ENCODE data around the gene FPR2. TPM values are rescaled to one million over a fixed set of nuclear protein-coding genes. Genes with fewer than 3 reads are reported as not detected.
"Not testable (repeated sequence)": the region's sequence is repeated elsewhere in the genome, so short reads cannot be mapped to it uniquely, and the experiment has no call there.

Gene FPR2
- total RNA-seq, 2 experiments from 2014 or later: not detected

DNA sequence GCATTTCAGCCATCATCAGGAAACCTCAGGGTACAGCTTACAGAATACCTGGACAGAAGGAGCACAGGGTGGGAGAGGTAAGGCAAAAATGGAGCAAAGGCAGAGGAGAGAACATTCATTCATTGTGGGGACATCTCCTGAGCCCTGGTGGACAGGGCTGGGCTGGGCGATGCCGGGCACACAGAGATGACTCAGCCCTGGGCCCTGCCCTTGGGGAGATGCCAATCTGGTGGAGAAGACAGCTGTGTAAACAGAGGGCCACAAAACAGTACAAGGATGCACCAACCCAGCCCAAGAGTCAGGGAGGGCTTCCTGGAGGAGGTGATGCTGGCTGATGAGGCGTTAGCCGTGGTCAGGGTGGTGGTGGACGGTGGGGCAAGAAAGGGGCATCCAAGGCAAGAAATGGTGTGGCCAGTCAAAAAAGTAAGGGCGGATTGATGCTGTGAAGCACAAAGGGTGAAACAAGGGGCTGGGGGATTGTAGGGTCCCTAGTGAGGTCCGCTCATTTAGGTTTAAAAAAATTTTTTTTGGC is 33.6 kb upstream of the FPR2 start:
- POLR2A ChIA-PET: no interaction called here

GRCh38 chr19:51729781-51730180 is 31.2 kb upstream of the FPR2 start:
- Mint-ChIP-seq H3K36me3 (no peaks in the 10 kb centered on the region), H3K9me3 (peaks cover 14% of the 10 kb centered on the region), H3K4me1 (no peaks in the 10 kb centered on the region), H3K27me3 (peaks cover 10% of the 10 kb centered on the region), H3K4me3 (no peak overlapping the region), H3K27ac (no peak overlapping the region)
- ATAC-seq (ENCODE audit: low read depth) (no peak), DNase-seq (no peak)
- POLR2A ChIA-PET: no interaction called here

More for the DNA sequence above, 33.6 kb upstream of the FPR2 start:
- Mint-ChIP-seq H3K4me3 (no peak overlapping the region), H3K4me1 (no peaks in the 10 kb centered on the region), H3K27me3 (peaks cover 13% of the 10 kb centered on the region), H3K36me3 (no peaks in the 10 kb centered on the region), H3K9me3 (peaks cover 12% of the 10 kb centered on the region), H3K27ac (no peak overlapping the region)
- no peak for DNase-seq
- ATAC-seq (ENCODE audit: low read depth): no peak

DNA sequence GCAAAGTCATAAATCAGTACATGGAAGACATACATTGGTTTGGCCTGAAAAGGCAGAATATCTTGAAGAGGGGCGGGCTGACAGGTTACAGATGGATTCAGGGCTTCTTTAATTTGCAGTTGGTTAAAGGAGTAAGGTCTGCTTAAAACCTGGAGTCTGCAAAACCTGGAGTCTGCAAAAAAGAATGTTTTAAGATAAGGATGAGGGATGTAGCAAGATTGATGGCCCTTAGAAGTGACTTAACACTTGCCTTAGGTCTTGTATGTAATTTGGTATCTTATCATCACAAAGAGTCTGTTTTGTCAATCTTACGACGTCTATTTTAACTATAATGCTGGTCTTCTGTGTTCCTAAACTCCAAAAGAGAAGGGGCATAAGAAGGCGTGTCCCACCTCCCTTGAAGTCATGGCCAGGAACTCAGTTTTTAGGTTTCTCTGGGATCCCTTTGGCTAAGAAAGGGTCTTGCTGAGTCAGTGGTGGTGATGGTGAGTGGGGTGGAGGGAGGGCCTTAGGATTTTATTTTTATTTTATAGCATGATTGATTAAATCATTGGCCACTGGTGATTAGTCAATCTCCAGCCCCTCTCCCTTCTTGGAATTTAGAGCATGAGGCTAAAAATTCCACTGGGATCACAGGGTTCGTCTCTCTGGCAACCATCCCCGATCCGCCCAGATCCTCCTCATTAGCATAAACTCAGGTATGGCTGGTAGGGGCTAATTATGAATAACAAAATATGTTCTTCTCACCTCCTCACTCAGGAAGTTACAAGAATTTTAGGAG is 27.0 kb upstream of the FPR2 start:
- no peak overlapping the region for H3K27ac Mint-ChIP-seq
- no peak overlapping the region for H3K4me3 Mint-ChIP-seq
- H3K4me1 Mint-ChIP-seq: peaks cover 3% of the 10 kb centered on the region
- H3K36me3 Mint-ChIP-seq: no peaks in the 10 kb centered on the region
- POLR2A ChIA-PET: no interaction called here
- H3K27me3 Mint-ChIP-seq: peaks cover 7% of the 10 kb centered on the region
- DNase-seq (no peak), ATAC-seq (ENCODE audit: low read depth) (no peak)
- H3K9me3 Mint-ChIP-seq: peaks cover 11% of the 10 kb centered on the region

DNA sequence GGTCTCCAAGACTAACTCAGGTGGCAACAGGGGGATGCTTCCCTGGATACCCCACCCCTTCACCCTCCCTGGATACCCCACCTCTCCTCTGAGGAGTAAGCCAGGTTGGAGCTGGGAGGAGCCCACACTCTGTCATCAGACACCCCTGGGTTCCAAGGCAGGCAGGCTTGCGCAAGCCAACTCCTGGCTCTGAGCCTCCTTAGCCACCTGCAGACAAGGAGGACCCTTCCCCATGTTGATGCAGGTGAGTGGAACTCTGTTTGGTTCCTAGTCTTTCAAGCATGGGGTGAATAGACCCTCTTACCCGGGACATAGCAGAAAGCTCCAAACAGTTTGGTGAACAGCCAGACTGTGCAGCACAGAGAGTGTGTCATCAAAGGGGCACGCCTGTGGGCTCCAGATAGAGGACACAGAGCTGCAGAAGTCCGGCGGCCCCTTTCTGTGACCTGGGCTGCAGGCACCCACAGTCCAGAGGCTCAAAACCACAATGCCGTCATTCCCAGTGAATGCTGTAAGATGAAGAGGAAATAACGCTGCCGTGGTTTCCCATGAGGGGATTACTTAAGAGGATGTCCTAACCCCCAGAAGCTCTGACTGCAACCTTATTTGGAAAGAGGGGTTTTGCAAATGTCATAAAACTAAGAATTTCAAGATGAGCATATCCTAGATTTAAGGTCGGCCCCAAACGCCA is 25.1 kb upstream of the FPR2 start:
- H3K36me3 Mint-ChIP-seq: no peaks in the 10 kb centered on the region
- peaks cover 7% of the 10 kb centered on the region for H3K27me3 Mint-ChIP-seq
- peaks cover 3% of the 10 kb centered on the region for H3K4me1 Mint-ChIP-seq
- POLR2A ChIA-PET: no interaction called here
- ATAC-seq (ENCODE audit: low read depth) (no peak), DNase-seq (no peak)
- H3K27ac Mint-ChIP-seq: no peak overlapping the region
- H3K9me3 Mint-ChIP-seq: peaks cover 7% of the 10 kb centered on the region
- no peak overlapping the region for H3K4me3 Mint-ChIP-seq

GRCh38 chr19:51737389-51737788 is 23.6 kb upstream of the FPR2 start:
- Mint-ChIP-seq H3K27ac (no peak overlapping the region), H3K9me3 (peaks cover 2% of the 10 kb centered on the region), H3K27me3 (peaks cover 7% of the 10 kb centered on the region), H3K4me3 (no peak overlapping the region), H3K36me3 (no peaks in the 10 kb centered on the region), H3K4me1 (peaks cover 3% of the 10 kb centered on the region)
- POLR2A ChIA-PET: no interaction called here
- DNase-seq (no peak), ATAC-seq (ENCODE audit: low read depth) (no peak)

DNA sequence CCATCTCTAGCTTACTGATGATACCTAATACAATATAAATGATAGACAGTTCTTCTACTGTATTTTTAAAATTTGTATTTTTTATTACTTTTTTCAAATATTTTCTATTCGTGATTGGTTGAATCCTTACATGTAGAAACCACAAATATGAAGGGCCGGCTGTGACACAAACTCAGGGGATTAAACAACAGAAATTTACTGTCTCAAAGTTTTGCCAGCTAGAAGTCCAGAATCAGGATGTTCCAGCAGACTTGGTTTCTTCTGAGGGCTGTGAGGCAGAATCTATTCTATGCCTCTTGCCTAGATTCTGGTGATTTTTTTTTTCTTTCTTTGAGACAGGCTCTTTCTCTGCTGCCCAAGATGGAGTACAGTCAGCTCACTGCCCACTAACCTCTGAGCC is 23.1 kb upstream of the FPR2 start:
- DNase-seq (no peak), ATAC-seq (ENCODE audit: low read depth) (no peak)
- H3K27me3 Mint-ChIP-seq: peaks cover 7% of the 10 kb centered on the region
- H3K4me3 Mint-ChIP-seq: no peak overlapping the region
- POLR2A ChIA-PET: no interaction called here
- H3K9me3 Mint-ChIP-seq: peaks cover 2% of the 10 kb centered on the region
- no peaks in the 10 kb centered on the region for H3K36me3 Mint-ChIP-seq
- H3K4me1 Mint-ChIP-seq: peaks cover 3% of the 10 kb centered on the region
- no peak overlapping the region for H3K27ac Mint-ChIP-seq

GRCh38 chr19:51738523-51738922 is 22.5 kb upstream of the FPR2 start:
- H3K36me3 Mint-ChIP-seq; DNase-seq; H3K4me3 Mint-ChIP-seq; H3K27me3 Mint-ChIP-seq; ATAC-seq (ENCODE audit: low read depth); POLR2A ChIA-PET; H3K27ac Mint-ChIP-seq; H3K4me1 Mint-ChIP-seq; H3K9me3 Mint-ChIP-seq: not testable (repeated sequence)

DNA sequence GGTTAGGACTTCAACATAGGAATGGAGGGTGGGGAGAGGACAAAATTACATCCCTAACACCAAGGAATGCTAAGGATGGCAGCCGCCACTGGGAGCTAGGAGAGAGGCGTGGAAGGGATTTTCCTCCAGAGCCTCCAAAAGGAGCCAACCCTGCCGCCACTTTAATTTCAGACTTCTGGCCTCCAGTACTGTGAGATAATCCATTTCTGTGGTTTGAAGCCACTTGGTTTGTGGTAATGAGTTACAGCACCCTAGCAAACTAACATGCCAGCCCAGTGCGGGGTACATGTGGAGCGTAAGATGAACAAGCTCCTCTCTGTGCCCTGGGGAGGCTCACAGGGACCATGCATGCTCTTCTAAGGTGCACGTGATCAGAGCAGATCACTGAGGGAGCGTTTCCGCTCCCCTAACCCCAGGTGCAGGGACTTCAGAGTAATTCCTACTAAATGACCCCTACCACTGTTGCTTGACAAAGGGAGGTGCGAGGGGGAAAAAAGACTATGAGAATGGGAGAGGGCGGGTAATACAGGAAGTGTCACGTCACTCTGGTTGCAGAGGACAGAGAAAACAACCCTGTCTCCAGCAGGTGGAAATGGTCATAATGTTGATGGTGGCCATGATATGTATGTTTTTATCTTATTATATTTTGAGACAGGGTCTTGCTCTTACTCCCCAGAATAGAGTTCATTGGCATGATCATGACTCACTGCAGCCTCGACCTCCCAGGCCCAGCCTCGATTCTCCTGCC is 21.3 kb upstream of the FPR2 start:
- no peak for DNase-seq
- no peak for ATAC-seq (ENCODE audit: low read depth)
- POLR2A ChIA-PET: no interaction called here
- no peak overlapping the region for H3K4me3 Mint-ChIP-seq
- peaks cover 3% of the 10 kb centered on the region for H3K4me1 Mint-ChIP-seq
- H3K9me3 Mint-ChIP-seq: no peaks in the 10 kb centered on the region
- no peak overlapping the region for H3K27ac Mint-ChIP-seq
- peaks cover 2% of the 10 kb centered on the region for H3K27me3 Mint-ChIP-seq
- no peaks in the 10 kb centered on the region for H3K36me3 Mint-ChIP-seq

- H3K36me3 Mint-ChIP-seq: no peaks in the 10 kb centered on the region
- peaks cover 3% of the 10 kb centered on the region for H3K4me1 Mint-ChIP-seq
- H3K27me3 Mint-ChIP-seq: peaks cover 2% of the 10 kb centered on the region
- H3K4me3 Mint-ChIP-seq: no peak overlapping the region
- no peaks in the 10 kb centered on the region for H3K9me3 Mint-ChIP-seq
- POLR2A ChIA-PET: no interaction called here
- H3K27ac Mint-ChIP-seq: no peak overlapping the region
- ATAC-seq (ENCODE audit: low read depth) (no peak), DNase-seq (no peak)
Observed at GRCh38 chr19:51740356-51740755, 20.6 kb upstream of the FPR2 start.

DNA sequence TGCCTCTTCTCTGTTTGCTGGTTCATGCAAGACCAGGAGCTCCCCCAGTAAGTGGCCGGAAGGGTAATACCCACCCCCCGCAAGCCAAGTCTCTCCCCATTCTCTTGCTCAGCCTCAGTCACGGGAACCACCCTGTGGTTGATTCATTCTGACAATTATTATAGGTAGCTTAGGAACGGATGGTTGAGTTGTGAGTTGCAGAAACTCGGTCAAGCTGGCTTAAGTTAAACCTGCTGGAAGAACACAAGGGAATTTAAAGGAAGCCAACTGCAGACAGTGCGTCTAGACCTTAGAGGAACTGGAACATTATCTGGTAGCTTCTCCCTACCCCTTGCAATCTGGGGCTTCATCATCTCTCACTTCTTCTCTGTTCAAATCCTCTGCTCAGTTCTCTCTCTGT is 18.2 kb upstream of the FPR2 start:
- Mint-ChIP-seq H3K4me1 (no peaks in the 10 kb centered on the region), H3K4me3 (no peak overlapping the region), H3K27me3 (no peaks in the 10 kb centered on the region), H3K27ac (no peak overlapping the region), H3K36me3 (no peaks in the 10 kb centered on the region), H3K9me3 (no peaks in the 10 kb centered on the region)
- POLR2A ChIA-PET: interaction anchor here (0.7 kb wide), 1 partner anchor 351 kb away, joined by 5 read pairs; no protein-coding TSS in a partner anchor
- no peak for DNase-seq
- ATAC-seq (ENCODE audit: low read depth): no peak

DNA sequence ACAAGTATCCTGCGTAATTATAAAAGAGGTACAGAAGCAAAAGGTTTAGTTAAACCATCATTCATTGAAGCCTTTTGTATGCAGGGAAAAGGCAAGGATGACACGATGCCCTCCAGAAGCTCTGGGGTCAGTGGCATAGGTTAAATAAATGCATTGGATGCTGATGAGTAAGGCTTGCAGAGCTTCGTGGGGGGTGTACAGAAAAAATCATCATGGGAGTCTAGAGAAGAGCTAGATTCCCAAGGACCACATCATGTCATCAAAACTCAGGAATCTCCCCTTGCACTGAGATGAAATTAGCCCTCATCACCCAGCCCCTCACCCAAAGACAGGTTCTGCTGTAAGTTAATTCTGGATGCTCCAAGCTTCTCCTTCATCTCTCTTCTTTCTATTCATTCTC is 17.6 kb upstream of the FPR2 start:
- Mint-ChIP-seq H3K27ac (no peak overlapping the region), H3K36me3 (no peaks in the 10 kb centered on the region), H3K27me3 (no peaks in the 10 kb centered on the region), H3K9me3 (no peaks in the 10 kb centered on the region), H3K4me3 (no peak overlapping the region), H3K4me1 (no peaks in the 10 kb centered on the region)
- no peak for ATAC-seq (ENCODE audit: low read depth)
- no peak for DNase-seq
- POLR2A ChIA-PET: no interaction called here

GRCh38 chr19:51746731-51747130 is 14.2 kb upstream of the FPR2 start:
- ATAC-seq (ENCODE audit: low read depth): no peak
- Mint-ChIP-seq H3K9me3 (peaks cover 3% of the 10 kb centered on the region), H3K4me3 (no peak overlapping the region), H3K27ac (no peak overlapping the region), H3K27me3 (no peaks in the 10 kb centered on the region), H3K4me1 (no peaks in the 10 kb centered on the region), H3K36me3 (no peaks in the 10 kb centered on the region)
- POLR2A ChIA-PET: no interaction called here
- no peak for DNase-seq

- no peak overlapping the region for H3K4me3 Mint-ChIP-seq
- ATAC-seq (ENCODE audit: low read depth) (no peak), DNase-seq (no peak)
- peaks cover 3% of the 10 kb centered on the region for H3K9me3 Mint-ChIP-seq
- H3K36me3 Mint-ChIP-seq: no peaks in the 10 kb centered on the region
- H3K4me1 Mint-ChIP-seq: no peaks in the 10 kb centered on the region
- H3K27me3 Mint-ChIP-seq: no peaks in the 10 kb centered on the region
- POLR2A ChIA-PET: no interaction called here
- H3K27ac Mint-ChIP-seq: no peak overlapping the region
Observed at GRCh38 chr19:51749979-51750378, 11.0 kb upstream of the FPR2 start.

Data from activated naive CD8-positive, alpha-beta T cell treated with anti-CD3 and anti-CD28 coated beads, Interleukin-2, amount 10 ng/mL, durations not matched to agents 7 days and 5 days (primary cell).